ENCODE results near the gene MRS2.

The MRS2 gene

DNA sequence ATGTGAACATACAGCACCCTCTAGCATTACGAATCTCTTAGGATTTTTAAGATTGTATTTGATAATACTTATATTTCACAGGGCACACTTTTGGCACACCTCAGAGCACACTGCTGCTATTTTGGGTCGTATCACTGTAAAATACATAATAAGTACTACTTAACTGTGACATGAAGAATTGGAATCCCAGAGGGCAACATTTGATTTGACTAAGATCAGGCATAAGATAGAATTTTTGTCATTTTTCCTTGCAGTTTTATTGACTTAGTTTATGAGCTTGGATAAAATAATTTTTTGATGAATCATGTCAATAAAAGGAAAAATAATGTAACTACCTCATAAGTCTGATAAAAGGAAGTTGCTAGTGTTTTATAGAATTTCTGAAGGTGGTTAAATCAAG is 22.4 kb downstream of the MRS2 start:
- H3K27me3 ChIP-seq (ENCODE audit: low read length), result no peaks in the 10 kb centered on the region
- no peak overlapping the region for H3K27ac ChIP-seq (ENCODE audit: low read depth, low read length)
- H3K4me2 ChIP-seq (ENCODE audit: low read depth, low read length, poor library complexity, severe bottlenecking), result no peak overlapping the region
- peaks cover 54% of the 10 kb centered on the region for H3K36me3 ChIP-seq (ENCODE audit: low read length)
- H3K4me3 ChIP-seq (ENCODE audit: insufficient read depth, low read length, poor library complexity, severe bottlenecking), result no peak overlapping the region
- H3F3A ChIP-seq (ENCODE audit: insufficient read depth), result peaks cover 7% of the 10 kb centered on the region; the same call in 1 of the 2 replicates
- no peak overlapping the region for H3K9ac ChIP-seq (ENCODE audit: low read length)
- no peaks in the 10 kb centered on the region for H3K9me3 ChIP-seq (ENCODE audit: insufficient read depth, low read length)
- H3K79me2 ChIP-seq (ENCODE audit: insufficient read depth, low read length), result no peaks in the 10 kb centered on the region
- no peak overlapping the region for H2AFZ ChIP-seq (ENCODE audit: low read depth, low read length, severe bottlenecking)
- H3K9me2 ChIP-seq (replicated peaks; ENCODE audit: insufficient read depth, low read length), result no peaks in the 10 kb centered on the region
- no peaks in the 10 kb centered on the region for H4K20me1 ChIP-seq (ENCODE audit: low read depth, low read length)
- TF ChIP-seq CTCF (IDR thresholded peaks at IDR 0.05; ENCODE audit: insufficient read depth, low read length, poor library complexity, severe bottlenecking) (no peak), EZH2phosphoT487 (conservative IDR thresholded peaks at IDR 0.05; ENCODE audit: low read length) (no peak)

- H3K27me3 ChIP-seq (ENCODE audit: low read length), result no peaks in the 10 kb centered on the region
- no peak overlapping the region for H3K27ac ChIP-seq (ENCODE audit: low read depth, low read length)
- TF ChIP-seq CTCF (IDR thresholded peaks at IDR 0.05; ENCODE audit: insufficient read depth, low read length, poor library complexity, severe bottlenecking) (no peak), EZH2phosphoT487 (conservative IDR thresholded peaks at IDR 0.05; ENCODE audit: low read length) (no peak)
- peaks cover 47% of the 10 kb centered on the region for H3K36me3 ChIP-seq (ENCODE audit: low read length)
- no peaks in the 10 kb centered on the region for H3K9me2 ChIP-seq (replicated peaks; ENCODE audit: insufficient read depth, low read length)
- peaks cover 7% of the 10 kb centered on the region; the same call in 1 of the 2 replicates for H3F3A ChIP-seq (ENCODE audit: insufficient read depth)
- no peak overlapping the region for H3K4me2 ChIP-seq (ENCODE audit: low read depth, low read length, poor library complexity, severe bottlenecking)
- no peaks in the 10 kb centered on the region for H4K20me1 ChIP-seq (ENCODE audit: low read depth, low read length)
- H3K9ac ChIP-seq (ENCODE audit: low read length), result no peak overlapping the region
- no peaks in the 10 kb centered on the region for H3K9me3 ChIP-seq (ENCODE audit: insufficient read depth, low read length)
- H3K4me3 ChIP-seq (ENCODE audit: insufficient read depth, low read length, poor library complexity, severe bottlenecking), result no peak overlapping the region
- no peaks in the 10 kb centered on the region for H3K79me2 ChIP-seq (ENCODE audit: insufficient read depth, low read length)
- no peak overlapping the region for H2AFZ ChIP-seq (ENCODE audit: low read depth, low read length, severe bottlenecking)
These were observed 24.2 kb downstream of the MRS2 start for GRCh38 chr6:24426729-24427446.

- TF ChIP-seq EZH2phosphoT487 (conservative IDR thresholded peaks at IDR 0.05; ENCODE audit: low read length) (no peak), CTCF (IDR thresholded peaks at IDR 0.05; ENCODE audit: insufficient read depth, low read length, poor library complexity, severe bottlenecking) (no peak)
- H3K9me2 ChIP-seq (replicated peaks; ENCODE audit: insufficient read depth, low read length), result no peaks in the 10 kb centered on the region
- H3K4me2 ChIP-seq (ENCODE audit: low read depth, low read length, poor library complexity, severe bottlenecking), result no peak overlapping the region
- H3K9ac ChIP-seq (ENCODE audit: low read length), result no peak overlapping the region
- H3F3A ChIP-seq (ENCODE audit: insufficient read depth), result peaks cover 7% of the 10 kb centered on the region; the same call in 1 of the 2 replicates
- H3K9me3 ChIP-seq (ENCODE audit: insufficient read depth, low read length), result no peaks in the 10 kb centered on the region
- no peaks in the 10 kb centered on the region for H4K20me1 ChIP-seq (ENCODE audit: low read depth, low read length)
- no peak overlapping the region for H3K4me3 ChIP-seq (ENCODE audit: insufficient read depth, low read length, poor library complexity, severe bottlenecking)
- no peak overlapping the region for H3K27ac ChIP-seq (ENCODE audit: low read depth, low read length)
- no peaks in the 10 kb centered on the region for H3K79me2 ChIP-seq (ENCODE audit: insufficient read depth, low read length)
- H3K36me3 ChIP-seq (ENCODE audit: low read length), result peaks cover 36% of the 10 kb centered on the region
- no peaks in the 10 kb centered on the region for H3K27me3 ChIP-seq (ENCODE audit: low read length)
- no peak overlapping the region for H2AFZ ChIP-seq (ENCODE audit: low read depth, low read length, severe bottlenecking)
These were observed 25.9 kb downstream of the MRS2 start for GRCh38 chr6:24428615-24429014.

Data from SU-DHL-6 (cell line).